ENCODE data around the gene SBF1.

GRCh38 chr22:50417411-50418210 is 57.2 kb downstream of the SBF1 start:
- no peak for TF ChIP-seq EZH2 (IDR thresholded peaks at IDR 0.05; ENCODE audit: low read length, missing control alignments)
- TF ChIP-seq, protein P1, sequence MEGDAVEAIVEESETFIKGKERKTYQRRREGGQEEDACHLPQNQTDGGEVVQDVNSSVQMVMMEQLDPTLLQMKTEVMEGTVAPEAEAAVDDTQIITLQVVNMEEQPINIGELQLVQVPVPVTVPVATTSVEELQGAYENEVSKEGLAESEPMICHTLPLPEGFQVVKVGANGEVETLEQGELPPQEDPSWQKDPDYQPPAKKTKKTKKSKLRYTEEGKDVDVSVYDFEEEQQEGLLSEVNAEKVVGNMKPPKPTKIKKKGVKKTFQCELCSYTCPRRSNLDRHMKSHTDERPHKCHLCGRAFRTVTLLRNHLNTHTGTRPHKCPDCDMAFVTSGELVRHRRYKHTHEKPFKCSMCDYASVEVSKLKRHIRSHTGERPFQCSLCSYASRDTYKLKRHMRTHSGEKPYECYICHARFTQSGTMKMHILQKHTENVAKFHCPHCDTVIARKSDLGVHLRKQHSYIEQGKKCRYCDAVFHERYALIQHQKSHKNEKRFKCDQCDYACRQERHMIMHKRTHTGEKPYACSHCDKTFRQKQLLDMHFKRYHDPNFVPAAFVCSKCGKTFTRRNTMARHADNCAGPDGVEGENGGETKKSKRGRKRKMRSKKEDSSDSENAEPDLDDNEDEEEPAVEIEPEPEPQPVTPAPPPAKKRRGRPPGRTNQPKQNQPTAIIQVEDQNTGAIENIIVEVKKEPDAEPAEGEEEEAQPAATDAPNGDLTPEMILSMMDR (conservative IDR thresholded peaks at IDR 0.05 in 1 of 2, IDR thresholded peaks at IDR 0.05 in 1 of 2; ENCODE audit: low read depth in 1 of 2, low read length in 2 of 2), result no peak
